ENCODE data around the gene EPHA2.
"Not testable (repeated sequence)": the region's sequence is repeated elsewhere in the genome, so short reads cannot be mapped to it uniquely, and the experiment has no call there.

The EPHA2 gene

DNA sequence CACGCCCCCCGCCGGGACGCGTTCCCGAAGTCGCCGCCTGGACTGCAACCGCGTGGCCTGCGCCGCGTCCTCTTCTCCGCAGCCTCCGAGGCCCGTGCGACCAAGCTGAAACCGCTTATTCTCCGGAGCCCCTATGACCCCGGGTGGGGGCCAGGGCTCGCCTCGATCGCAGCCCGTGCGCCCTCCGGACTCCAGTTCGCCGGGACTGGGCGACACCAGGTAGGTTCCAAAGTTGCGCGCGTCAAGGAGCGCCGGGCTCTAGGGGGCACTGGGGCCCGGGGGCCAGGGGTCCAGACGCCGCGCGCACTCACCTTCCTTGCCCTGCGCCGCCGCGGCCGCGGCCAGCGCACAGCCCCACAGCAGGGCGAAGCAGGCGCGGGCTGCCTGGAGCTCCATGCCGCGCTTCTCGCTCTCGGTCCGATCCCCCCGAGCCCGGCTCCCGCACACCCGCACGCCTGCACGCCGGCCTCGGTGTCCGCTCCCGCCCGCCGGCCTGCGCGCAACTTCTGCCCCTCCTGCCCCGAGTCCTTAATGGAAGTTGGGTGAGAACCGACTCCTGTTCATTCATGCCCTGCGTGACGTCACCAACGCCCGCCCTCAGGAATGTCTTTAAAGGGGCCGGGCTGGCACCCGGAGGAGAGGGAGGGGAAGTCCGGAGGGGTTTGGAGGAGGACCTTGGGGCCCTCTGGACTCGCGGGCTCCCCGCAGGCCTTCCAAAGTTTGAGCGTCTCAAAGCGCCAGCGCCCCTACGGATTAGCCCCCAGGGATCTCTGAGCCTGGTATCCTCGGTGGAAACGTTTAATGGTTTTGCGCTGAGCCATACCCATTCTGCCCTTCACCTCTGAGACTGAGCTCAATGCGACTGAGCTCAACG, at the start of gene EPHA2:
TSS of gene EPHA2 (minus strand) at position 533 of the 874 bp plus-strand sequence. CDS start at position 396, 137 bp downstream.
- peak; percentile 51 to 90 (median 74) for DNase-seq
- intact Hi-C loops (cut with DNase I), result no loop called here

DNA sequence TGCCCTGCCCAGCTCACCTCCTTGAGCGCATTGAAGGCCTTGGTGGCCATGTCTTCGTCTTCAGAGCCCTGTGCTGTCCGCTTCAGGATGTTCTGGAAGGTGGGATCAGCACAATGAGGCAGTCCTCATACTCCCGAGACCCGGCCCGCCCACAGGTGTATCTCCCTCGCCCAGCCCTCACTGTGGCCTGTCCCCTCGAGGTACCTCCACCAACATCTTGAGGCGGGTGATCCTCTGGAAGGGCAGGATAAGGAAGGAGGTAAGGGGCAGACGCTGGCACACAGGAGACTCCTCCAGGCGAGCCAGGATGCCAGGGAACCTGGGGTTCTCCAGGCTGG, 49.4 kb upstream of the EPHA2 start:
- intact Hi-C loops (cut with DNase I), result no loop called here
- DNase-seq, result no peak

DNA sequence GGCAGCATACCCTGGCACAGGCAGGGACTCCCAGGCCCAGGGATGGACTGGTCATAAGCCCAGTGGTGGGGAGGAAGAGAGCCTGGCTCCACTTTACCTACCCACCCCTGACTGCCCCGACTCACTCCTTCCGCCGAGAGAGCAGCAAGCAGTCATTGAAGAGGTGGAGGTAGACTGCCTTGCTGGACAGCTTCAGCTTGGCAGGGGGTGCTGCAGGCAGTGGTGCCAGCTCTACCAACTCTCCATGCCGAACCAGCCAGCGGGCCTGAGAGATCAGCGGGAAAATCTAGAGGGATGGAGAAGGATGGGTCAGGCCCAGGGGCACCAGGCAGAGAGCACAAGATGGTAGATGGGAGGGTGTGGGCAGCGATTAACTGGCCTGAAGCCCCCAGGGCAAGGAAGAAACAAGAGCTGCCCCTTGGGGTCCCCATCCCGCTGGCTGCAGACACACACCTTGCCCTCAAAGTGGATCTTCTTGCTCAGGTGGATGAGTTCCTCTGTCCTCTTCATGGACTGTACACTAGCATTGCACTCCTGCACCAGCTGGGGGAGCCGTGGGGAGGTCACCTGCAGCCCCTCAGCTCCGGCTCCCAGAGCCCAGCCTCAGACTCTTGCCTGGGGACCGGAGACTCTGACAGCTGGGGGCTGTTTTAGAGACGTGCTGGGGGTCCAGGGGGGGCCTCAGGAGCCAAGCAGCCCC, 48.9 kb upstream of the EPHA2 start:
- intact Hi-C loops (cut with DNase I), result no loop called here
- peak in 3 of 42 donors; percentile 23 to 64 (median 42) for DNase-seq

DNA sequence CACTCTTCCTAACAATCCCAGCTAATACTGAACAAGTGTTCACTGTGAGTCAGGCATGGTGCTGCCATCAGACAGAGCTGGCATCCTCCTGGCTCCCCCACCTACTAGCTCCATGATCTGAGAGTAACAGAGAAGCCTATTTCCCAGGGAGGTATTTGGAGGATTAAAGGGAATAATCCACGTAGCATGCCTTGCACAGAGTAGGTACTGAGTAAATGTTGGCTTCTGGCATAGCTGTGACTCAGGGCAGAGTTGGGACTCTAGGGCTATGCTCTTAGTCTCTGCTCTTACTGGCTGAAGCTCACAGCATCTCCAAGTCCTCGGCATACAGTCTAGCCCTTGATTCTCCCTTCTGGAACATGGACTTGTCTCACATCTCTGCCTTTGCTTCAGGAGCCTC, 48.3 kb upstream of the EPHA2 start:
- intact Hi-C loops (cut with DNase I), result no loop called here

DNA sequence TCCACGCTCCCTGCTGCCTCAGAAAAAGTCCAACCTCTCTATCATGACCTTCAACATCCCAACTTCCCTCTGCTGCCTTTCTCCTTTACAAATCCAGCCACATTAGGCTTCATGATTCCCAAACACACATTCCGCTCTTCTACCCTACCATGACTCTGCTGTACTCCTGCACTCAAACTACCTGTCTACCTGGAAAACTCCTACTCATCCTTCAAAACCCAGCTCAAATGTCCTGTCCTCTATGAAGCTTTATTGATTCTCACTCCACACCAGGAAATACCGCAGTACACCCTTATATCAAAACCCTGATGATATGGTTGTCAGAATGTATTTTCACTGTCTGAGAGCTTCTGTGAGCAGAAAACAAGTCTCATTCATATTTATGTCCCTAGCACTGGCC, 47.7 kb upstream of the EPHA2 start:
- intact Hi-C loops (cut with DNase I), result no loop called here
- no peak for DNase-seq

More for the DNA sequence above, 48.3 kb upstream of the EPHA2 start:
- DNase-seq, result no peak

DNA sequence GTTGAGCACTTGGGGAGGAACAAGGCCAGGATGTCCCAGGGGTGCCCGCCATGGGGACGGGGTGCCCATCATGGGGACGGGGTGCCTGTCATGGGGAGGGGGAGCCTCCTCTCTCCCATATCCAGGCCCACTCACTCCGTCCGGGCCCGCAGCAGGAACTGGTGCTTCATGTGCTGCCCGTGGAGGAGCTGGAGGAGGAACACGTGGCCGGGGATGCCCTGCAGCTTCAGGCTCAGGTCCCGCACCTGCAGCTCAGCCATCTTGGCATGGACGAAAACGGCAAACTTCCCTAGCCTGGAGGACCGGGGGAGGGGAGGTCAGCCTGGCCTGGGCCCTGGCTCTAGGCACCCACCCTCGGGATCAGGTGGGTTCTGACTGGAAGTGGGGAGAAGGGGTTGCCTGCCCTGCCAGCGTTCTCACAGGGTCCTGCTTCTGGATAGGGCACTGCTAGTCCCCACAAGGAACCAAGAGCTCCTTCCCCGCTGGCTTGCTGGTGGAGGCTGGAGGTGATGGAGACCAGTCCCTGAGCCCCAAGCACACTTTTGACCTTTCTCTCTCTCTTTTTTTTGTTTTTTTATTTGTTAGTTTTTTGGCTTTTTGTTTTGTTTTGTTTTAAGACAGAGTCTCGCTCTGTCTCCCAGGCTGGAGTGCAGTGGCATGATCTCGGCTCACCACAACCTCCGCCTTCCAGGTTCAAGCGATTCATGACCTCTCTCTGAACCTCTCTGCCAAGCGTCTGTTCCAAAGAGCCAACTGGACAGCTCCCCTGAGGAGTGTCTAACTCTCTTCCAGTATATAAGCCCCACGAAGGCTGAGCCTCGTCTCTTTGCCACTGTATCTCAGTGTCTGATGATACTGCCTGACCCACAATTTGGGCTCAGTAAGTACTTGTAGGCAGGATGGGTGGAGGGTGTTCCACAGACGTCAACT, 46.7 kb upstream of the EPHA2 start:
- no peak for DNase-seq
- intact Hi-C loops (cut with DNase I), result no loop called here

DNA sequence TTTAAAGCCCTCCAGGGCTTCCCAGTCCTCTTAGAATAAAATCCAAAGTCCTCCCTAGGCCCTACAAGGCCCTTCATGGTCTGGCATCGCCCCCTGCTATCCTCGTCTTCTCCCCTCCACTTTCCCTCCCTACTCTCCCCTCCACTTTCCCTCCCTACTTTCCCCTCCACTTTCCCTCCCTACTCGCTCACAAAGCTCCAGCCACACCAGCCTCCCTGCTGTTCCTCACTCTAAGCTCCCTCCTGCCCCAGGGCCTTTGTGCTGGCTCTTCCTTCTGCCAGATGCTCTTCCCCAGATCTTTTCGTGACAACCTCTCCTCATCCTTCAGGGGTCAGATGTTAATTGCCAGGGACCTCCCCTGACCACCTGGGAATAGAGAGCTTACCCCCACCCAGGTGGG, 43.8 kb upstream of the EPHA2 start:
- DNase-seq, result no peak
- intact Hi-C loops (cut with DNase I), result no loop called here

DNA sequence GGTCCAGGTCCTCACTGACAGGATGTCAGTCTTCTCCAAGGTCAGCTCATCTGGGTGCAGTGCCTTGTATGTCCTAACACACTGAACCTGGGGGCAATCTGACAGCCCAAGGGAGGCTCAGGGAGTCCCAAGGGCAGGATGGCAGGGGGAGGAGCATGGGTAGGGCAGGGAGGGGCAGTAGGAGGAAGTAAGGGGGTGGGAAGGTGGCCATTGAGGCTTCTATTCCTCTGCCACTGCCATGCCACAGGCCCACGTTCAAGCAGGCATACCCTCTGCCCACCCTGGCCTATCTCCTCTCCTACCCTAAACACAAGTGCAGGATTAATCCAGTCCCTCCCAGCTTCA, 43.3 kb upstream of the EPHA2 start:
- no peak for DNase-seq
- intact Hi-C loops (cut with DNase I), result no loop called here

DNA sequence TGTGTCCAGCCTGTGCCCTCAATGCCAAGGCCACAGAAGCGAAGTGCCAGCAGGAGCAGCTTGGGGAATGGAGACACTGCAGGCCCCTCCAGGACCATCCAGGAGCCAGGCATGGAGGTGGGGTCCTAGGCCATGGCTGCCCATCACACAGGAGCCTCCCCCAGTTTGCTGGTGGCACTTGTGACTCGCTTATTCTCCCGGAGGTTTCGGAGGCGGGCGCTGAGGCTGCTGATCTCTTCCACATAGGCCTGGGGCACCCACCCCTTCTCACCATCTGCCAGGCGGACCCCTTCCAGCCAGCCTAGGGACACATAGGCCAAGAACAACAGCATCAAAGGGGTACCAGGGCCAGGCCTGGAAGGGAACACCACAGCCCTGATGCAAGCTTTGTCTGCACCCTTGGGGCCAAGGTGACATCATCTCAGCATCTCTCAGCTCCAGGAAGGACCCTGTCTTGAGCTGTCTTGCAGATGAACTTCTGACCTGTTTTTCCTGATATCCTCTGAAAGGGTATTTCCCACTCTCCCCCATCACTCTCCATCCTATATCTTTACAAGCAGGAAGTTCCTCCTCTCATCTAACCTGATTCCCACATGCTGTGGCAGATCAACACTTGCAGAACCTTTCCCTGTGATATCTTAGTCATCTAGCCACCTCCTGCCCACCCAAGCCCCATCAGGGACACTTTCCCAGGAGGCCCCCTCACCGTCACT, 42.7 kb upstream of the EPHA2 start:
- no peak for DNase-seq
- intact Hi-C loops (cut with DNase I), result no loop called here

DNA sequence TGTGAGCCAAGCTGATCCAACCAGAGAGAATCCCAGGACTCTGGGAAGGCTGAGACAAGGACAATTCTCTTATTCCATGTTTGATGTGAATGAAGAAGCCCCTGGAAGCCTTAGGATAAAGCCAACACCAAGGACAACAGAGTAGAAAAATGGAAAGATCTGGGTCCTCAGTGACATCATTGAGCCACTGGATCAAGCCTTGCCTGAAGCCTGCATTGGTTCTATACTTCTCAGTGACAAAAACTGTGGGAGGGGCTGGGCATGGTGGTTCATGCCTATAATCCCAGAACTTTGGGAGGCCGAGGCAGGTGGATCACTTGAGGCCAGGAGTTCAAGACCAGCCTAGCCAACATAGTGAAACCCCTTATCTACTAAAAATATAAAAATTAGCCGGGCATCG, 41.0 kb upstream of the EPHA2 start:
- intact Hi-C loops (cut with DNase I), result no loop called here
- DNase-seq, result no peak

DNA sequence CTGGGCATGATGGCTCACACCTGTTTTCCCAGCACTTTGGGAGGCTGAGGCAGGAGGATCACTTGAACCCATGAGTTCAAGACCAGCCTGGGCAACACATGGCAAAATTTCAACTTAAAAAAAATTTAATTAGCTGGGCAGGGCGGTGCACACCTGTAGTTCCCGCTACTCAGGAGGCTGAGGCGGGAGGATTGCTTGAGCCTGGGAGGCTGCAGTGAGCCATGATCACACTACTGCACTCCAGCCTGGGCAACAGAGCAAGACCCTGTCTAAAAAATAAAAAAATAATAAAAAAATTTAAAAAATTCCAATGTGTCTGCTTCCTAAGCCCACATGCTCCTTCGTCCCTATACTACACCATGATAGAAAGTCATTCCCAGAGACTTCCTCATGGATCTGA, 40.3 kb upstream of the EPHA2 start:
- intact Hi-C loops (cut with DNase I); DNase-seq: not testable (repeated sequence)

DNA sequence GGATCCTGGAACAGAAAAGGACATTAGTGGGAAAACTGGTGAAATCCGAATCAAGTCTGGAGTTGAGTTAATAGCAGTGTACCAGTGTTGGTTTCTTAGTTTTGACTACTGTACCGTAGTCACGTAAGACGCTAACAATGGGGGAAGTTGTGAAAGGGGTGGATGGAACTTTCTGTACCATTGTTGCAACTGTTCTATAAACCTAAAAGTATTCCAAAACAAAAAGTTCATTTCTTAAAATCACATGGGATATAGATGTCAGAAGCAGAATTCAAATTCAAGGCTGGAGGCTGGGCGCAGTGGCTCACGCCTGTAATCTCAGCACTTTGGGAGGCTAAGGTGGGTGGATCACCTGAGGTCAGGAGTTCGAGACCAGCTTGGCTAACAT, 39.6 kb upstream of the EPHA2 start:
- intact Hi-C loops (cut with DNase I), result no loop called here
- DNase-seq, result no peak

DNA sequence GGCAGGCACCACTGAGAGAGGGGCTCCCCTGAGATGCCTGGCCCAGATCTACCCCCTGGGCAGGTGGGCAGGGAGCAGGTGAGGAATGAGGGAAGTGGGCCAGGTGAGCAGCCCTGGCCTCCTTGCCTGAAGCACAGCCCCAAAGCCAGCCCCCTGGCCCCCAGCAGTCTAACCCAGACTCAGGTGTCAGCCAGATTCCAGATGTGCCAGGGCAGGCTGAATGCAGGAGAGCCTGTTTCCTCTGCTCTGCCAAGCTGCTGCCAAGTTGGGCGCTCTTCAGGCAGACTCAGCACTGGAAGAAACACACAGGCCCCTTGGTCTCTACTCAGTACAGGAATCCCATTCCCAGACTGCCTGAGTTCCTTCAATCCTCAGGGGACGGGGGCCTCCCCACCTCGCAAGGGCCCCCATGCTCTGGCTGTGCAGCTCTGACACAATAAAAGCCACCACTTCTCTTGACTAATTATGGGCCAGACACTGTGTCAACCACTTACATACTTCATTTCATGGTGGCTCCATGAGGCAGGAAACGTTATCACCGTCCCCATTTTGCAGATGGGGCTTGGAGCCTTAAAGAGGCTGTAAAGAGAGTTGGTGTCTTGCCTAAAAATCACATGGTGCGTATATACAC, 36.2 kb upstream of the EPHA2 start:
- no peak for DNase-seq
- intact Hi-C loops (cut with DNase I), result no loop called here

DNA sequence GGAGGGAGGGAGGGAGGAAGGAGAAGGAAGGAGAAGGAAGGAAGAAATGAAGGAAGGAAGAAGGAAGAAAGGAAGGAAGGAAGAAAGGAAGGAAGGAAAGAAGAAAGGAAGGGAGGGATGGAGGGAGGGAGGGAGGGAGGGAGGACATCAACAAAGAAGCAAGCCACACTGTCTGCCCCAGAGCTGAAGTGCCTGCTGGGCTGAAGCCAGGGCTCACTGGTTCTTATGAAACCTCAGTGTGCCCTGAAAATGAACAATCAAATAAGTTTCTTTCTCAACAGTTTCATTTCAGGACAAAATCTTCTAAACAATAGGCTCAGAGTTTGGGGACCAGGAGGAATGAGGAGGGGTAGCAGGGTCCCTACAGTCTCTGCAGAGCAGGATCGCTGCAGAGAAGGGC, 35.4 kb upstream of the EPHA2 start:
- DNase-seq, result peak in 2 of 42 donors; percentile 29 to 41
- intact Hi-C loops (cut with DNase I), result no loop called here

DNA sequence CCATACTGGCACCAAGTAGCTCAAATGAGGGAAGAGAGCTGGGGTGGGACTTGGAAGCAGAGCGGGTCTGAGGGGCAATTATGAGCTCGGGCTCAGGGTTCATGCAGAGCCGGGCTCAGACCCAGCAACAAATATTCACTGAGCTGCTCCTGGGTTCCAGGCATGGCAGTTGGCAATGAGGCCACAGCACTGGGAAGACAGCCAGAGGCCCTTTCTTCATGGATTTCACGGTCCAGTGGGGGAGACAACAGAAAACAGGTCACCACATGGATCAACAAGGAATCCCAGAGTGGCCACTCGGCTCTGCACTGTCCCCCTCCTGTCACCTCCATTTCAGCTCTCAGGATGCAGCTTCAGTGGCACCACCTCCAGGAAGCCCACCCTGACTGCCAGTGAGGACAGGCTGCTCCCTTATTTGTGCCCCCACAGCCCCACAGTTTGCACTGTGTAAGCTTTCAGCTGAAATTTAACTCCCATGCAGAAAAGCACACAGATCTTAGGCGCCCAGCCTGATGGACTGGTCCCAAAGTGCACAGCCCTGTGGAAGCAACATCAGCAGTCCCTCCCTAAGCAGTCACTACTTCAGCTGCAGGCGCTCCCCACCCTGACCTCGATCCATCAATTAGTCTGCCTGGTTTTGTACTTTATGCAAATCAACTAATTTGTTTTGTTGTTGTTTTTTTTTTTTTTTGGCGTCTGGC, 34.2 kb upstream of the EPHA2 start:
- peak in 33 of 42 donors; percentile 17 to 81 (median 52) for DNase-seq
- intact Hi-C loops (cut with DNase I), result no loop called here

DNA sequence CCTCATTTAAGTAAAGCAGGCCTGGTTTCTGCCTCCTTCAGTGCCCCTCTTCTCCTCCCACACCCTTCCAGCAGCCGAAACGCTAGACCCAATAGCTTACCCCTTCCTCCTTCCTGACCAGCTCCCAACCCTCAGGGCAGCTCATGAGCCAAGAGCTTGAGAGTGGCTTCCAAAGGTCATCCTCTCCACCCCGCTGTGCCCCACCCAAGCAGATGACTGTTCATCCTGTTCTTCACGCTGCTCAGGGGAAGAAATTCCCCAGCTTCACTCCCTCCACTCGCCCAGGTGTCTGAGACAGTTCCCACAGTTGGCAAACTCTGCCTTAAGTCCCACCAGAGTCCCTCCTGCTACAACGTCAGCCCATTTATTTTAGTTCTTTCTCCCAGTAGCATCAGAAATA, 33.1 kb upstream of the EPHA2 start:
- DNase-seq, result no peak
- intact Hi-C loops (cut with DNase I), result no loop called here

DNA sequence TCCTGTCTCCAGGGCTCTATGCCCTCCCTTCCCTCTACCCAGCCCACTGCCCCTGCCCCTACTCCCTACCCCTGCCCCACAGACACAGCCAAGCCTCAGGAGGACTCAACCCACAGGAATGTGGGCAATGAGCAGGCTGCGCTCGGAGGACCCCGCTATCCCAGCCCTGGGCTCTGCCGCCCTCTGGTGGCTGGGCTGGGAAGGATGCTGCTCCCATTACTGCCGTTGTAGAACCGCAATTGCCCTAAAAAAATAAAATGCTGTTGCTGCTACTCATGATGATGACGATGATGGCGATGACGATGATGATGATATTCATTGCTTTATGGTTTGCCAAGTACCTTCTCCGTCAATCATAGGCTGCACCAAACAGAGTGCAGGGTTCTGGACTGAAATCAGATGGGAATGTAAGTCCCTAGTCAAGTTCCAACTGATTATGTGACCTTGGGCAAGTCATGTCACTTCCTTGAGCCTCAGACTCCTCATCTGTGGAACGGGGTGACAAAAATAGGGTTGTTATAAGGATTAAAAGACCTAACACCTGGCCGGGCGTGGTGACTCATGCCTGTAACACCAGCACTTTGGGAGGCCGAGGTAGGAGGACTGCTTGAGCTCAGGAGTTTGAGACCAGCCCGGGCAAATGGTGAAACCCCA, 32.0 kb upstream of the EPHA2 start:
- peak in 41 of 42 donors; percentile 63 to 89 (median 77) for DNase-seq
- intact Hi-C loops (cut with DNase I), result loop anchor here (2.0 kb wide), 1 partner anchor 109 kb away; no protein-coding TSS in a partner anchor
